Epithelial cell of esophagus (primary cell): ENCODE measurements around the gene PPP2R5A.

Source experiments
- DNase-seq: peaks from one replicate; pipeline ENCODE4 v3.0.0; 2010; ENCODE audit warnings: low read depth
- H3K4me3 ChIP-seq: 2 replicates; pipeline ENCODE4 v1.5.1; 2011; ENCODE audit warnings: mild to moderate bottlenecking, low read length, control low read depth
- TF ChIP-seq, protein P1 (sequence below): IDR thresholded peaks from 2 replicates; pipeline ENCODE4 v1.5.1; 2011; ENCODE audit warnings: low read depth, mild to moderate bottlenecking, low read length, control low read depth, inconsistent platforms; ENCODE audit not compliant: insufficient read depth; ENCODE audit errors: missing control alignments

PPP2R5A gene

DNA sequence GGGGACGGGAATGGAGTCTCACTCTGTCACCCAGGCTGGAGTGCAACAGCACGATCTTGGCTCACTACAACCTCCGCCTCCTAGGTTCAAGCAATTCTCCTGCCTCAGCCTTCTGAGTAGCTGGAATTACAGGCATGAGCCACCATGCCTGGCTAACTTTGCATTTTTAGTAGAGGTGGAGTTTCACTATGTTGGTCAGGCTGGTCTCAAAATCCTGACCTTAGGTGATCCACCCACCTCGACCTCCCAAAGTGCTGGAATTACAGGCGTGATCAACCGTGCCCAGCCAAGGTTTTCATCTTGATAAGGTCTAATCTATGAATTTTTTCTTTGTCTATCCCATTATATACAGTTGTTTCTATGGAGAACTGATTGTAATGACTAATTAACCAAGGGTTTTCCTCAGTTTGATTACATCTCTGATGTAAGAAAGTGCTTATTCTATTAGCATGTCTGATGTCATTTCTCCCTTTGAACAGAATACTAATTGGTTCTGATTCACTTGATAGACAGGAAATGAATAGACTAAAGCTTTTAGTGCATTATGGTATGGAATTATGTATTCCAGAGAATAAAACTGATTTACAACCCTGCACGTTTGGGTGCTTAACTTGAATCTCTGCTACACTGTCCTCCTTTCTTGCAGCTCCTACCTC is 117.6 kb downstream of the PPP2R5A start:
- no peak overlapping the region for H3K4me3 ChIP-seq
- peak; percentile 25 for DNase-seq
- TF ChIP-seq, protein P1, sequence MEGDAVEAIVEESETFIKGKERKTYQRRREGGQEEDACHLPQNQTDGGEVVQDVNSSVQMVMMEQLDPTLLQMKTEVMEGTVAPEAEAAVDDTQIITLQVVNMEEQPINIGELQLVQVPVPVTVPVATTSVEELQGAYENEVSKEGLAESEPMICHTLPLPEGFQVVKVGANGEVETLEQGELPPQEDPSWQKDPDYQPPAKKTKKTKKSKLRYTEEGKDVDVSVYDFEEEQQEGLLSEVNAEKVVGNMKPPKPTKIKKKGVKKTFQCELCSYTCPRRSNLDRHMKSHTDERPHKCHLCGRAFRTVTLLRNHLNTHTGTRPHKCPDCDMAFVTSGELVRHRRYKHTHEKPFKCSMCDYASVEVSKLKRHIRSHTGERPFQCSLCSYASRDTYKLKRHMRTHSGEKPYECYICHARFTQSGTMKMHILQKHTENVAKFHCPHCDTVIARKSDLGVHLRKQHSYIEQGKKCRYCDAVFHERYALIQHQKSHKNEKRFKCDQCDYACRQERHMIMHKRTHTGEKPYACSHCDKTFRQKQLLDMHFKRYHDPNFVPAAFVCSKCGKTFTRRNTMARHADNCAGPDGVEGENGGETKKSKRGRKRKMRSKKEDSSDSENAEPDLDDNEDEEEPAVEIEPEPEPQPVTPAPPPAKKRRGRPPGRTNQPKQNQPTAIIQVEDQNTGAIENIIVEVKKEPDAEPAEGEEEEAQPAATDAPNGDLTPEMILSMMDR = no peak

- no peak overlapping the region for H3K4me3 ChIP-seq
- TF ChIP-seq, protein P1 = no peak
- no peak for DNase-seq
These were observed 125.1 kb downstream of the PPP2R5A start for GRCh38 chr1:212410231-212410820.
